KMS-11 (cell line): ENCODE results near the gene AGTR1.

Experiments
- H2AFZ ChIP-seq: fragments of 200-600 bp; sonication (generic); 2 replicates; pipeline ENCODE4 v1.6.1; 2016; ENCODE audit warnings: antibody characterized with exemption, mixed run types, low read depth
- H3K27ac ChIP-seq: fragments of 200-600 bp; sonication (generic); 2 replicates; pipeline ENCODE4 v1.6.1; 2016; ENCODE audit warnings: mild to moderate bottlenecking, mixed run types
- H3K27me3 ChIP-seq: fragments of 200-600 bp; sonication (generic); 2 replicates; pipeline ENCODE4 v1.6.1; 2017; ENCODE audit warnings: mild to moderate bottlenecking, low read depth, mixed run types, moderate library complexity; ENCODE audit not compliant: insufficient read depth
- H3K36me3 ChIP-seq: fragments of 200-600 bp; sonication (generic); 2 replicates; pipeline ENCODE4 v1.6.1; 2017; ENCODE audit warnings: mild to moderate bottlenecking, mixed run types; ENCODE audit not compliant: insufficient read depth
- H3K4me1 ChIP-seq: fragments of 200-600 bp; sonication (generic); 2 replicates; pipeline ENCODE4 v1.6.1; 2016; ENCODE audit warnings: mild to moderate bottlenecking, low read depth, mixed run types; ENCODE audit not compliant: poor library complexity, severe bottlenecking
- H3K4me2 ChIP-seq: fragments of 200-600 bp; sonication (generic); 2 replicates; pipeline ENCODE4 v1.7.0; 2016; ENCODE audit warnings: mild to moderate bottlenecking, mixed run types
- H3K4me3 ChIP-seq: fragments of 200-600 bp; sonication (generic); IDR thresholded peaks from 2 replicates; pipeline ENCODE4 v1.6.1; 2017; ENCODE audit warnings: low read depth, low read length, mixed read lengths; ENCODE audit not compliant: insufficient read depth
- H3K79me2 ChIP-seq: fragments of 200-600 bp; sonication (generic); 2 replicates; pipeline ENCODE4 v1.6.1; 2016; ENCODE audit warnings: low read depth, mixed run types; ENCODE audit not compliant: insufficient read depth
- H3K9ac ChIP-seq: fragments of 200-600 bp; sonication (generic); 2 replicates; pipeline ENCODE4 v1.6.1; 2016; ENCODE audit warnings: mild to moderate bottlenecking, mixed run types
- H4K20me1 ChIP-seq: fragments of 200-600 bp; sonication (generic); 2 replicates; pipeline ENCODE4 v1.6.1; 2016; ENCODE audit warnings: mild to moderate bottlenecking, mixed run types; ENCODE audit not compliant: insufficient read depth
- CTCF ChIP-seq: fragments of 200-600 bp; sonication (generic); conservative IDR thresholded peaks from 2 replicates; pipeline ENCODE4 v1.6.1; 2017; ENCODE audit warnings: low read depth, mild to moderate bottlenecking, antibody characterized with exemption, low read length, moderate library complexity, mixed read lengths

Gene AGTR1

GRCh38 chr3:148737104-148737530, 39.4 kb downstream of the AGTR1 start:
- H3K79me2 ChIP-seq, result no peaks in the 10 kb centered on the region
- no peak for TF ChIP-seq CTCF
- H3K4me2 ChIP-seq, result no peak overlapping the region
- no peak overlapping the region for H3K27ac ChIP-seq
- no peak overlapping the region for H3K9ac ChIP-seq
- H4K20me1 ChIP-seq, result no peaks in the 10 kb centered on the region
- no peak overlapping the region for H3K4me3 ChIP-seq
- no peaks in the 10 kb centered on the region for H3K27me3 ChIP-seq
- no peaks in the 10 kb centered on the region for H3K36me3 ChIP-seq
- peaks cover 32% of the 10 kb centered on the region for H3K4me1 ChIP-seq
- H2AFZ ChIP-seq, result no peak overlapping the region

DNA sequence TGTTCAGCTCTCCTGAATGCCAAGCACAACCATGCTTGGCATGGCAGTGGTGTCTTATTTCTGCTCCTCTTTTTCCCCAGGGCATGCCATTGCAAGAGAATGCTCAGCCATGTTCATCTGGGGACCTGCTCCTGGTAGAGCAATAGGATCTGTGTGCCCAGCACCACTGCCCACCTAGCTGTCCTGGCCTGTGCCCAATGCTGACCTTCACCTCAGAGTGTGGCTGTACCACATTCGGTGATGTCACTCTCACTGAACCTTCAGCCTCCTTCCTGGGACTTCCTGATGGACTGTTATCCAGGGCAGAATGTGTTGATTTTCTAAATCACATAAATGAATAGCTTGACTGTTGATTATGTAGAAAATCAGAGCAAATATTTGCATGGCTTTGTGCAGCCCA, 42.0 kb downstream of the AGTR1 start:
- Histone ChIP-seq H3K36me3 (no peaks in the 10 kb centered on the region), H3K4me1 (peaks cover 32% of the 10 kb centered on the region), H3K4me3 (no peak overlapping the region), H3K27ac (no peak overlapping the region), H3K79me2 (no peaks in the 10 kb centered on the region), H3K27me3 (no peaks in the 10 kb centered on the region), H4K20me1 (no peaks in the 10 kb centered on the region), H3K9ac (no peak overlapping the region), H3K4me2 (no peak overlapping the region), H2AFZ (no peak overlapping the region)
- no peak for TF ChIP-seq CTCF

DNA sequence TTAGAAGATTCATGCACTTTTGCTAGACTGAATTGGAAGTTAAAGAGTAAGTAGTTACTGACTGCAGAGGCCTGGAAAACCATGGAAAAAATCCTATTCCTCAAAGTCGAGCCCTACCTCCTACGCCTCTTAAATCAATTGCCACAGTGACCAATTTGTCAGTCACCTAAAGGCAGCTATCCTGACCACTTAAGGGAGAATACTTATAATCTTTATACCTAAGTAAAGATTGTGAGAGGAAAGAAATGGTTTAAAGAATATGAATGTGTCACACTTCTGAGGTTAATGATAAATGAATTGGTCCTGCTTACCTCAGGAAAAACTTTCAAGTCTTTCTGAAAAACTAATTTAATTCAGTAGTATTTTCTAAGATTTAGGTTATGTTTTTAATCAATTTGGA, 42.6 kb downstream of the AGTR1 start:
- TF ChIP-seq CTCF, result no peak
- H3K27ac ChIP-seq, result no peak overlapping the region
- H4K20me1 ChIP-seq, result no peaks in the 10 kb centered on the region
- H3K27me3 ChIP-seq, result no peaks in the 10 kb centered on the region
- peaks cover 36% of the 10 kb centered on the region for H3K4me1 ChIP-seq
- H3K36me3 ChIP-seq, result no peaks in the 10 kb centered on the region
- no peak overlapping the region for H3K9ac ChIP-seq
- H3K4me3 ChIP-seq, result no peak overlapping the region
- H3K4me2 ChIP-seq, result no peak overlapping the region
- H3K79me2 ChIP-seq, result no peaks in the 10 kb centered on the region
- H2AFZ ChIP-seq, result no peak overlapping the region

DNA sequence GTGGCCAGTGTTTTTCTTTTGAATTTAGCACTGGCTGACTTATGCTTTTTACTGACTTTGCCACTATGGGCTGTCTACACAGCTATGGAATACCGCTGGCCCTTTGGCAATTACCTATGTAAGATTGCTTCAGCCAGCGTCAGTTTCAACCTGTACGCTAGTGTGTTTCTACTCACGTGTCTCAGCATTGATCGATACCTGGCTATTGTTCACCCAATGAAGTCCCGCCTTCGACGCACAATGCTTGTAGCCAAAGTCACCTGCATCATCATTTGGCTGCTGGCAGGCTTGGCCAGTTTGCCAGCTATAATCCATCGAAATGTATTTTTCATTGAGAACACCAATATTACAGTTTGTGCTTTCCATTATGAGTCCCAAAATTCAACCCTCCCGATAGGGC, 43.5 kb downstream of the AGTR1 start:
- H3K27ac ChIP-seq, result no peak overlapping the region
- no peak overlapping the region for H3K4me3 ChIP-seq
- no peak overlapping the region for H2AFZ ChIP-seq
- H3K4me2 ChIP-seq, result no peak overlapping the region
- peaks cover 45% of the 10 kb centered on the region for H3K4me1 ChIP-seq
- H3K79me2 ChIP-seq, result no peaks in the 10 kb centered on the region
- H4K20me1 ChIP-seq, result no peaks in the 10 kb centered on the region
- no peak for TF ChIP-seq CTCF
- no peaks in the 10 kb centered on the region for H3K27me3 ChIP-seq
- H3K36me3 ChIP-seq, result no peaks in the 10 kb centered on the region
- H3K9ac ChIP-seq, result no peak overlapping the region
